Adrenal gland (tissue), 12 donors: ENCODE measurements around the gene MAPKAP1. TPM values are rescaled to one million over a fixed set of nuclear protein-coding genes. Genes with fewer than 3 reads are reported as not detected.

ENCODE experiments used
- DNase-seq, 7 donors: peaks; one replicate each; pipeline ENCODE4 v3.0.0-alpha.2; 2019 to 2020
- H3K27ac ChIP-seq, 5 donors: fragments of 200-600 bp; sonication (generic) in 4 of 5; 1 replicate in 3 of 5; 2 replicates in 2 of 5; pipeline versions ENCODE4 v1.5.1 to v1.8.0; 2016 to 2020; ENCODE audit warnings: mild to moderate bottlenecking in 1 of 5
- H3K27me3 ChIP-seq: fragments of 200-600 bp; 2 replicates; pipeline ENCODE4 v1.8.0; 2021
- H3K36me3 ChIP-seq, 2 donors: fragments of 200-600 bp; replicated peaks in 1 of 2; 1 replicate in 1 of 2; 2 replicates in 1 of 2; pipeline versions ENCODE4 v1.5.1 to v1.8.0; 2018 to 2022
- H3K4me1 ChIP-seq, 2 donors: fragments of 200-600 bp; replicated peaks in 1 of 2; 1 replicate in 1 of 2; 2 replicates in 1 of 2; pipeline versions ENCODE4 v1.5.1 to v1.8.0; 2018 to 2021
- H3K4me3 ChIP-seq, 4 donors: fragments of 200-600 bp; sonication (generic) in 3 of 4; one replicate each; pipeline ENCODE4 v1.5.1; 2016 to 2018
- H3K9me3 ChIP-seq, 3 donors: fragments of 200-600 bp; sonication (generic) in 1 of 3; replicated peaks in 1 of 3; 1 replicate in 2 of 3; 2 replicates in 1 of 3; pipeline versions ENCODE4 v1.5.1 to v1.8.0; 2016 to 2021
- CTCF ChIP-seq, 6 experiments: fragments of 450-650 bp in 4 of 6; fragments of 200-600 bp in 2 of 6; sonication (generic) in 1 of 6; IDR thresholded peaks; 1 replicate in 5 of 6; 2 replicates in 1 of 6; pipeline versions ENCODE4 v1.5.1 to v1.8.0; 2016 to 2021; ENCODE audit warnings: antibody characterized with exemption in 6 of 6, mild to moderate bottlenecking in 2 of 6, moderate library complexity in 1 of 6
- POLR2A ChIP-seq, 2 donors: fragments of 450-650 bp; IDR thresholded peaks; one replicate each; pipeline ENCODE4 v1.6.1; 2017; ENCODE audit warnings: antibody characterized with exemption in 2 of 2, mild to moderate bottlenecking in 2 of 2, moderate library complexity in 1 of 2
- WGBS, 4 donors: extraction: QIAGEN DNeasy Blood & Tissue Kit in 2 of 4; methylation state at CpG; one replicate each; pipeline versions ENCODE4 v1.1.5 to v1.1.7; 2013 to 2017; 5-methylcytosine and 5-hydroxymethylcytosine counted together
- intact Hi-C, 2 donors: fragments of 100-400 bp; cut with DNase I; formaldehyde crosslinking; loops; one replicate each; pipeline versions ENCODE4 v1.14.1 to v1.15.0; 2022 to 2023
- polyA plus RNA-seq, 3 donors: library from polyadenylated mRNA; stranded (reverse); fragments of 200-250 nt in 2 of 3; fragments of 350-450 nt in 1 of 3; fragmentation: Illumina TruSeq in 1 of 3; extraction: RNeasy Lipid Tissue Mini Kit (QIAGEN cat#74804) in 1 of 3; gene quantifications; one replicate each; pipeline ENCODE4 v1.2.3, GENCODE V29; 2013 to 2014
- total RNA-seq, 9 donors: library from RNA; depleted of rRNA in 4 of 9; stranded (reverse); fragments of >200 nt in 4 of 9; fragments of 120-200 nt in 1 of 9; fragmentation: NEBNext Ultra II Directional in 1 of 9; extraction: Animal tissue kit (Norgen Biotek cat#: 25700) in 1 of 9; gene quantifications; one replicate each; pipeline versions ENCODE4 v1.1.0 to v1.2.4, GENCODE V29; 2013 to 2023
- donor health status: healthy with polysubstance abuse.
- donor health status: Bipolar disorder and iron deficiency.
- donor health status: DM: yes; HTN: yes; CAD: no.
- donor health status: DM: no; HTN: no; CAD: no.
- donor health status: DM: no; HTN: no; CAD: no.
- donor health status: DM: yes; HTN: yes; CAD: no.

MAPKAP1 gene
- total and polyA plus RNA-seq, 12 donors, result 72.2 to 156 (median 94.9) TPM

GRCh38 chr9:125538092-125538473 is 168.9 kb downstream of the MAPKAP1 start:
- Histone ChIP-seq H3K27me3 (no peaks in the 10 kb centered on the region), H3K4me1 (peaks cover 30 to 60% of the 10 kb centered on the region in 2 donors), H3K36me3 (no peaks in the 10 kb centered on the region), H3K27ac (peak overlapping the region; percentile 0 to 75 (median 32)), H3K9me3 (no peaks in the 10 kb centered on the region), H3K4me3 (no peak overlapping the region)
- intact Hi-C loops, result no loop called here
- 21 to 32% (median 29%) methylated on average over 2 of the region's 2 CpGs for WGBS, 4 donors
- no peak for TF ChIP-seq CTCF (IDR thresholded peaks at IDR 0.05)
- TF ChIP-seq POLR2A (IDR thresholded peaks at IDR 0.05), result no peak
- DNase-seq, result peak in 6 of 7 donors; percentile 61 to 69 (median 66)

GRCh38 chr9:125537442-125538091 is 169.4 kb downstream of the MAPKAP1 start:
- peak overlapping the region; percentile 27 to 75 (median 60) for H3K27ac ChIP-seq
- DNase-seq, result peak in 1 of 7 donors; percentile 21
- intact Hi-C loops, result no loop called here
- no peaks in the 10 kb centered on the region for H3K36me3 ChIP-seq
- H3K27me3 ChIP-seq, result no peaks in the 10 kb centered on the region
- H3K4me3 ChIP-seq, result no peak overlapping the region
- no peak for TF ChIP-seq CTCF (IDR thresholded peaks at IDR 0.05)
- no peak for TF ChIP-seq POLR2A (IDR thresholded peaks at IDR 0.05)
- WGBS, 4 donors, result 56 to 70% (median 61%) methylated on average over 2 of the region's 2 CpGs
- peaks cover 30 to 56% of the 10 kb centered on the region in 2 donors for H3K4me1 ChIP-seq
- no peaks in the 10 kb centered on the region for H3K9me3 ChIP-seq

GRCh38 chr9:125536776-125537175 is 170.2 kb downstream of the MAPKAP1 start:
- intact Hi-C loops, result no loop called here
- no peak overlapping the region for H3K4me3 ChIP-seq
- WGBS, 4 donors, result 36 to 48% (median 41%) methylated on average over 1 of the region's 1 CpG
- TF ChIP-seq CTCF (IDR thresholded peaks at IDR 0.05) (no peak), POLR2A (IDR thresholded peaks at IDR 0.05) (no peak)
- H3K4me1 ChIP-seq, result peaks cover 30 to 48% of the 10 kb centered on the region in 2 donors
- no peaks in the 10 kb centered on the region for H3K9me3 ChIP-seq
- peak overlapping the region in 1 of 5 donors; percentile 67 for H3K27ac ChIP-seq
- H3K36me3 ChIP-seq, result no peaks in the 10 kb centered on the region
- no peak for DNase-seq
- H3K27me3 ChIP-seq, result no peaks in the 10 kb centered on the region

GRCh38 chr9:125536167-125536772 is 170.7 kb downstream of the MAPKAP1 start:
- intact Hi-C loops, result no loop called here
- H3K4me1 ChIP-seq, result peaks cover 28 to 43% of the 10 kb centered on the region in 2 donors
- no peaks in the 10 kb centered on the region for H3K9me3 ChIP-seq
- TF ChIP-seq POLR2A (IDR thresholded peaks at IDR 0.05) (no peak), CTCF (IDR thresholded peaks at IDR 0.05) (no peak)
- no peaks in the 10 kb centered on the region for H3K27me3 ChIP-seq
- no peak overlapping the region for H3K4me3 ChIP-seq
- H3K27ac ChIP-seq, result no peak overlapping the region
- no peak for DNase-seq
- no peaks in the 10 kb centered on the region for H3K36me3 ChIP-seq
- 55 to 73% (median 60%) methylated on average over 3 of the region's 3 CpGs for WGBS, 4 donors
